GM12878 (cell line): Measurements from ENCODE around the gene NKRF. TPM values are rescaled to one million over a fixed set of nuclear protein-coding genes. Genes with fewer than 3 reads are reported as not detected.

ENCODE experiments used
- ATF2 ChIP-seq: IDR thresholded peaks from 2 replicates; pipeline ENCODE4 v1.6.1; 2012; ENCODE audit warnings: low read length, inconsistent platforms
- BCL11A ChIP-seq: IDR thresholded peaks from 2 replicates; pipeline ENCODE4 v1.6.1; 2011; ENCODE audit warnings: low read depth, low read length
- CEBPB ChIP-seq, 2 experiments: fragments of 150-350 bp in 1 of 2; IDR thresholded peaks; 2 replicates each; pipeline ENCODE4 v1.6.1; 2012 to 2014; ENCODE audit warnings: low read depth in 2 of 2, low read length in 2 of 2, borderline replicate concordance in 1 of 2, inconsistent platforms in 1 of 2
- CHD2 ChIP-seq: IDR thresholded peaks from 2 replicates; pipeline ENCODE4 v1.6.1; 2011; ENCODE audit warnings: low read depth, low read length, improper control_type of control experiment, borderline replicate concordance
- CREB1 ChIP-seq: IDR thresholded peaks from 2 replicates; pipeline ENCODE4 v1.6.1; 2012; ENCODE audit warnings: low read depth, mild to moderate bottlenecking, inconsistent platforms
- DPF2 ChIP-seq: fragments of 450-650 bp; IDR thresholded peaks from 2 replicates; pipeline ENCODE4 v1.6.1; 2017; ENCODE audit warnings: mild to moderate bottlenecking
- EED ChIP-seq: sonication (generic); IDR thresholded peaks from 2 replicates; pipeline ENCODE4 v1.6.1; 2016; ENCODE audit warnings: antibody characterized with exemption, low read depth
- ETV6 ChIP-seq, 2 experiments: fragments of 450-650 bp in 1 of 2; IDR thresholded peaks in 1 of 2; conservative IDR thresholded peaks in 1 of 2; 2 replicates each; pipeline ENCODE4 v1.6.1; 2014; ENCODE audit warnings: antibody characterized with exemption in 1 of 2, borderline replicate concordance in 1 of 2, low read depth in 1 of 2, mild to moderate bottlenecking in 1 of 2, moderate library complexity in 1 of 2
- KAT2A ChIP-seq: conservative IDR thresholded peaks from 2 replicates; pipeline ENCODE4 v1.6.1; 2011; ENCODE audit warnings: low read depth, low read length; ENCODE audit not compliant: control insufficient read depth
- NR2F1 ChIP-seq: fragments of 450-650 bp; conservative IDR thresholded peaks from 2 replicates; pipeline ENCODE4 v1.6.1; 2017; ENCODE audit warnings: mild to moderate bottlenecking
- PRDM15 ChIP-seq: fragments of 450-650 bp; formaldehyde crosslinking; IDR thresholded peaks from 2 replicates; pipeline ENCODE4 v1.4.0; 2020; ENCODE audit warnings: mild to moderate bottlenecking, moderate library complexity
- RELB ChIP-seq: fragments of 450-650 bp; IDR thresholded peaks from 2 replicates; pipeline ENCODE4 v1.6.1; 2017; ENCODE audit warnings: low read depth, mild to moderate bottlenecking, moderate library complexity
- ZBTB4 ChIP-seq: fragments of 450-650 bp; formaldehyde crosslinking; IDR thresholded peaks from 2 replicates; pipeline ENCODE4 v1.4.0; 2022; ENCODE audit warnings: mild to moderate bottlenecking, moderate library complexity
- ZNF217 ChIP-seq: fragments of 450-650 bp; IDR thresholded peaks from 2 replicates; pipeline ENCODE4 v1.6.1; 2017; ENCODE audit warnings: antibody characterized with exemption, mild to moderate bottlenecking
- ZNF384 ChIP-seq: IDR thresholded peaks from 2 replicates; pipeline ENCODE4 v1.6.1; 2012; ENCODE audit warnings: low read depth, mild to moderate bottlenecking, low read length, improper control_type of control experiment, borderline replicate concordance
- polyA plus RNA-seq, 11 experiments: library from polyadenylated mRNA; depleted of rRNA in 4 of 11; unstranded in 6 of 11; stranded (reverse) in 5 of 11; fragments of >200 nt; fragmentation: Nextera tagmentation in 4 of 11; fragmentation: Illumina TruSeq in 1 of 11; extraction: Ambion mirVana in 4 of 11; extraction: Trizol in 1 of 11; gene quantifications; 1 replicate in 1 of 11; 2 replicates in 10 of 11; pipeline versions ENCODE4 v1.2.1 to v1.2.3, GENCODE V29; 2011 to 2016; ENCODE audit warnings: inconsistent platforms in 2 of 11, missing spikeins in 2 of 11, low read depth in 1 of 11
- total RNA-seq, 4 experiments: library from RNA; depleted of rRNA in 3 of 4; stranded (reverse); fragments of >200 nt in 3 of 4; fragmentation: Illumina TruSeq in 1 of 4; extraction: Trizol in 1 of 4; gene quantifications; 2 replicates each; pipeline versions ENCODE4 v1.2.1 to v1.2.3, GENCODE V29; 2013 to 2021

NKRF gene
- total and polyA plus RNA-seq, 10 of the 15 experiments (the other 5 are each of a cell fraction or from before 2014, with no cell fraction given): 6.2 to 21.5 (median 10.1) TPM

GRCh38 chrX:119618439-119618838, 12.2 kb upstream of the NKRF start (continued):
- TF ChIP-seq KAT2A: no peak
- TF ChIP-seq CREB1: no peak
- TF ChIP-seq ZBTB4 (CRISPR knock-in tag): no peak
- peak; percentile 32; the same call in 1 of the 2 replicates for TF ChIP-seq CHD2
- 0 out of 2 replicates have a peak, but pooled peaks have one; percentile 14 for TF ChIP-seq DPF2
- TF ChIP-seq NR2F1: no peak
- peak; percentile 70; the same call in 1 of the 2 replicates for TF ChIP-seq EED
- TF ChIP-seq PRDM15 (CRISPR knock-in tag): no peak
- TF ChIP-seq BCL11A: no peak
- TF ChIP-seq CEBPB (IDR thresholded peaks at IDR 0.05; ENCODE audit: borderline replicate concordance in 1 of 2, low read depth in 2 of 2, low read length in 2 of 2): no peak
- TF ChIP-seq RELB: 0 out of 2 replicates have a peak, but pooled peaks have one; percentile 27
- TF ChIP-seq ATF2: 0 out of 2 replicates have a peak, but pooled peaks have one; percentile 12
- peak; percentile 3; the same call in 1 of the 2 replicates for TF ChIP-seq ZNF384
- no peak for TF ChIP-seq ZNF217
- TF ChIP-seq ETV6 (conservative IDR thresholded peaks at IDR 0.05 in 1 of 2, IDR thresholded peaks at IDR 0.05 in 1 of 2; ENCODE audit: borderline replicate concordance in 1 of 2, low read depth in 1 of 2): no peak
